HFF-Myc (cell line): ENCODE data around the gene KDM7A.

Experiments
- DNase-seq: peaks from one replicate; pipeline ENCODE4 v3.0.0-alpha.2; 2011; ENCODE audit warnings: low read depth; ENCODE audit errors: extremely low read depth
- H3K4me3 ChIP-seq: replicated peaks from 2 replicates; pipeline ENCODE4 v1.5.1; 2011; ENCODE audit warnings: low read depth, mild to moderate bottlenecking, control low read depth, low read length
- TF ChIP-seq, protein P1 (sequence below): IDR thresholded peaks from 2 replicates; pipeline ENCODE4 v1.5.1; 2012; ENCODE audit warnings: mild to moderate bottlenecking, low read depth, low read length, control low read depth; ENCODE audit errors: missing control alignments

The KDM7A gene

DNA sequence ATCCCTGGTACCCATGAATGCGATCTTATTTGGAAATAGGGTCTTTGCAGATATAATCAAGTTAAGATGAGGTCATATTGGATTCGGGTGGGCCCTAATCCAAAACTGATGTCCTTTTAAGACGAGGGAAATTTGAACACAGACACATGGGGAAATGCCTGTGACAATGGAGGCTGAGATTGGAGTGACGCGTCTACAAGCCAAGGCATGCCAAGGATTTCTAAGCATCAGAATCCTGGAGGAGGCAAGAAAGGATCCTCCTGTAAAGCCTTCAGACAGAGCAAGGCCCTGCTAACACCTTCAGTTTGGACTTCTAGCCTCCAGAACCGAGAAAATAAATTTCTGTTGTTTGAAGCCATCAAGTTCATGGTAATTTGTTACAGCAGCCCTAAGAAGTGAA, 132.5 kb downstream of the KDM7A start:
- TF ChIP-seq, protein P1, sequence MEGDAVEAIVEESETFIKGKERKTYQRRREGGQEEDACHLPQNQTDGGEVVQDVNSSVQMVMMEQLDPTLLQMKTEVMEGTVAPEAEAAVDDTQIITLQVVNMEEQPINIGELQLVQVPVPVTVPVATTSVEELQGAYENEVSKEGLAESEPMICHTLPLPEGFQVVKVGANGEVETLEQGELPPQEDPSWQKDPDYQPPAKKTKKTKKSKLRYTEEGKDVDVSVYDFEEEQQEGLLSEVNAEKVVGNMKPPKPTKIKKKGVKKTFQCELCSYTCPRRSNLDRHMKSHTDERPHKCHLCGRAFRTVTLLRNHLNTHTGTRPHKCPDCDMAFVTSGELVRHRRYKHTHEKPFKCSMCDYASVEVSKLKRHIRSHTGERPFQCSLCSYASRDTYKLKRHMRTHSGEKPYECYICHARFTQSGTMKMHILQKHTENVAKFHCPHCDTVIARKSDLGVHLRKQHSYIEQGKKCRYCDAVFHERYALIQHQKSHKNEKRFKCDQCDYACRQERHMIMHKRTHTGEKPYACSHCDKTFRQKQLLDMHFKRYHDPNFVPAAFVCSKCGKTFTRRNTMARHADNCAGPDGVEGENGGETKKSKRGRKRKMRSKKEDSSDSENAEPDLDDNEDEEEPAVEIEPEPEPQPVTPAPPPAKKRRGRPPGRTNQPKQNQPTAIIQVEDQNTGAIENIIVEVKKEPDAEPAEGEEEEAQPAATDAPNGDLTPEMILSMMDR = no peak
- DNase-seq = no peak
- no peak overlapping the region for H3K4me3 ChIP-seq

- H3K4me3 ChIP-seq = no peak overlapping the region
- TF ChIP-seq, protein P1 = no peak
- no peak for DNase-seq
Measured at GRCh38 chr7:140042386-140042670, 134.5 kb downstream of the KDM7A start.

GRCh38 chr7:140041659-140042385, 135.0 kb downstream of the KDM7A start:
- DNase-seq = no peak
- TF ChIP-seq, protein P1 = no peak
- no peak overlapping the region for H3K4me3 ChIP-seq

GRCh38 chr7:140039896-140040295, 136.9 kb downstream of the KDM7A start:
- TF ChIP-seq, protein P1 = no peak
- H3K4me3 ChIP-seq = no peak overlapping the region
- DNase-seq = no peak

DNA sequence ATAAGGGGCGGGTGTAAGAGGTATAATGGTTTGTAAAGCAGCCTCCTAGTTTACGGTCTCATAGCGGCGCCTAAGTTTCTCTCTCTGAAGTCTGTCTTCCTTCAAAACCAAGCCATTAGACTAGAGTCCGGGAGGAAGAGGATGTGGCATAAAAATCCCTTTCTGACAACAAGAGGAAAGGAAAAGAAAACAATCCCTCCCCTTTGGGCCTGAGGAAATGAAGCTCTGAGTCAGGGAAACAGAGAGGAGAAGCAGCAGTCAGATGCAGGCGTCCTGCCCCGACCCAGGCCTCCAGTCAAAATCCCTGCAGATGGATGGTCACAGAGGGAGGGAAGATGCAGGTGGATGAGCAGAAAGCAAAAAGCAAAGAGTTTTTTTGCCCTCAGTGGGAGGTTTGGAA, 137.7 kb downstream of the KDM7A start:
- DNase-seq = no peak
- TF ChIP-seq, protein P1 = no peak
- H3K4me3 ChIP-seq = no peak overlapping the region

GRCh38 chr7:140036224-140036962, 140.4 kb downstream of the KDM7A start:
- DNase-seq = no peak
- TF ChIP-seq, protein P1 = no peak
- no peak overlapping the region for H3K4me3 ChIP-seq
